Panc1 (cell line): ENCODE measurements around the gene ITGAL. TPM values are rescaled to one million over a fixed set of nuclear protein-coding genes. Genes with fewer than 3 reads are reported as not detected.

Experiments used
- ATAC-seq: fragments of 200-7000 bp; cut with Tn5 transposase; 2 replicates; pipeline ENCODE4 v1.9.1; 2020; ENCODE audit warnings: mild to moderate bottlenecking, moderate library complexity
- BruUV-seq: library from RNA; stranded (reverse); fragments of 400-500 nt; replicated peaks from 2 replicates; lab custom pipeline; 2021; lab: Mats Ljungman, UMichigan
- CTCF ChIA-PET: fragments of 300-600 bp; sonication (Branson Sonifier 250); formaldehyde crosslinking; loops from one replicate; lab custom pipeline; 2022; ENCODE audit warnings: antibody characterized with exemption; lab: Charles Lee
- POLR2A ChIA-PET: fragments of 300-600 bp; sonication (Branson Sonifier 250); formaldehyde crosslinking; loops from one replicate; lab custom pipeline; 2022; ENCODE audit warnings: antibody characterized with exemption; lab: Charles Lee
- DNase-seq: peaks from one replicate; pipeline ENCODE4 v3.0.0-alpha.2; 2010; ENCODE audit warnings: low read depth, low spot score
- H3K27ac ChIP-seq: 2 replicates; pipeline ENCODE4 v1.5.1; 2011; ENCODE audit warnings: mild to moderate bottlenecking, low read length, inconsistent platforms
- H3K27me3 ChIP-seq: fragments of 200-500 bp; sonication (Bioruptor generic); 2 replicates; pipeline ENCODE4 v1.6.0; 2014; ENCODE audit warnings: low read length, inconsistent platforms; ENCODE audit not compliant: control insufficient read depth, insufficient read depth
- H3K36me3 ChIP-seq: fragments of 200-500 bp; sonication (Bioruptor generic); 2 replicates; pipeline ENCODE4 v1.5.1; 2014; ENCODE audit warnings: inconsistent platforms, mild to moderate bottlenecking, low read length, moderate library complexity; ENCODE audit not compliant: control insufficient read depth, insufficient read depth
- H3K4me1 ChIP-seq: 2 replicates; pipeline ENCODE4 v1.5.1; 2011; ENCODE audit warnings: inconsistent platforms, mild to moderate bottlenecking, low read length, moderate library complexity; ENCODE audit not compliant: control insufficient read depth, insufficient read depth
- H3K4me3 ChIP-seq, 2 experiments: 2 replicates each; pipeline ENCODE4 v1.5.1; 2011 to 2012; ENCODE audit warnings: low read depth in 2 of 2, low read length in 2 of 2, mild to moderate bottlenecking in 2 of 2, inconsistent platforms in 1 of 2, moderate library complexity in 1 of 2
- H3K9me3 ChIP-seq: fragments of 200-500 bp; sonication (Bioruptor generic); 2 replicates; pipeline ENCODE4 v1.5.1; 2014; ENCODE audit warnings: low read depth, mild to moderate bottlenecking, inconsistent platforms, low read length, moderate library complexity; ENCODE audit not compliant: control insufficient read depth, insufficient read depth
- CTCF ChIP-seq: fragments of 450-650 bp; IDR thresholded peaks from 2 replicates; pipeline ENCODE4 v1.5.1; 2017; ENCODE audit warnings: mild to moderate bottlenecking
- POLR2AphosphoS5 ChIP-seq: IDR thresholded peaks from 2 replicates; pipeline ENCODE4 v1.6.1; 2012; ENCODE audit warnings: mild to moderate bottlenecking, low read depth, low read length, moderate library complexity
- REST ChIP-seq, 2 experiments: IDR thresholded peaks; 2 replicates each; pipeline ENCODE4 v1.6.1; 2011 to 2012; ENCODE audit warnings: low read depth in 2 of 2, control low read depth in 1 of 2, low read length in 1 of 2, mild to moderate bottlenecking in 1 of 2, moderate library complexity in 1 of 2; ENCODE audit not compliant: insufficient read depth in 1 of 2
- SIN3A ChIP-seq: IDR thresholded peaks from 2 replicates; pipeline ENCODE4 v1.6.1; 2012; ENCODE audit warnings: low read depth, mild to moderate bottlenecking, low read length, moderate library complexity, borderline replicate concordance; ENCODE audit not compliant: insufficient read depth
- TCF7L2 ChIP-seq: IDR thresholded peaks from 2 replicates; pipeline ENCODE4 v1.6.1; 2011; ENCODE audit warnings: mild to moderate bottlenecking, low read depth, low read length, inconsistent platforms
- in situ Hi-C: cut with HindIII; loops from 2 replicates; pipeline ENCODE4 v1.10.0; 2016; ENCODE audit warnings: low sequenced_read_pairs, low pct_unique_long_range_greater_than_20kb
- intact Hi-C: fragments of 100-400 bp; cut with micrococcal nuclease; formaldehyde crosslinking; loops from one replicate; pipeline ENCODE4 v1.10.0; 2022; ENCODE audit not compliant: unreplicated experiment
- total RNA-seq: library from RNA; stranded (reverse); gene quantifications from one replicate; pipeline ENCODE4 v1.2.1, GENCODE V29; 2021; ENCODE audit not compliant: unreplicated experiment

The ITGAL gene
- total RNA-seq, 1 experiment from 2014 or later: 0.54 TPM

- TF ChIP-seq POLR2AphosphoS5 (no peak), CTCF (no peak), REST (IDR thresholded peaks at IDR 0.05; ENCODE audit: insufficient read depth in 1 of 2, low read depth in 2 of 2, low read length in 1 of 2) (no peak), TCF7L2 (no peak), SIN3A (no peak)
- DNase-seq (no peak), ATAC-seq (no peak)
- H3K36me3 ChIP-seq: no peaks in the 10 kb centered on the region
- intact Hi-C loops (no loop called here), in situ Hi-C loops (no loop called here)
- CTCF ChIA-PET: no interaction called here
- no peaks in the 10 kb centered on the region for H3K9me3 ChIP-seq
- H3K27me3 ChIP-seq: no peaks in the 10 kb centered on the region
- H3K4me1 ChIP-seq: no peaks in the 10 kb centered on the region
- no peak overlapping the region for H3K27ac ChIP-seq
- POLR2A ChIA-PET: no interaction called here
- BruUV-seq: no TSS peak
- no peak overlapping the region for H3K4me3 ChIP-seq
Observed at GRCh38 chr16:30511509-30511908, 39.0 kb downstream of the ITGAL start.

GRCh38 chr16:30515275-30515674, 42.7 kb downstream of the ITGAL start:
- DNase-seq: no peak
- no peak for ATAC-seq
- intact Hi-C loops: no loop called here
- ChIA-PET POLR2A (interaction anchor here (0.5 kb wide), 1 partner anchor 81 kb away, joined by 10 read pairs; no protein-coding TSS in a partner anchor), CTCF (no interaction called here)
- Histone ChIP-seq H3K36me3 (no peaks in the 10 kb centered on the region), H3K9me3 (no peaks in the 10 kb centered on the region), H3K4me3 (no peak overlapping the region), H3K27me3 (no peaks in the 10 kb centered on the region), H3K27ac (no peak overlapping the region), H3K4me1 (no peaks in the 10 kb centered on the region)
- TF ChIP-seq TCF7L2 (no peak), POLR2AphosphoS5 (no peak), REST (IDR thresholded peaks at IDR 0.05; ENCODE audit: insufficient read depth in 1 of 2, low read depth in 2 of 2, low read length in 1 of 2) (no peak), SIN3A (no peak), CTCF (no peak)
- no TSS peak for BruUV-seq
- in situ Hi-C loops: no loop called here
